ENCODE data around the gene DAND5. TPM values are rescaled to one million over a fixed set of nuclear protein-coding genes. Genes with fewer than 3 reads are reported as not detected.
"Not testable (repeated sequence)": the region's sequence is repeated elsewhere in the genome, so short reads cannot be mapped to it uniquely, and the experiment has no call there.

DAND5 gene
- total and polyA plus RNA-seq, 12 donors = 0.27 to 2.3 (median 0.92) TPM

GRCh38 chr19:12953799-12954611 lies 15.4 kb upstream of the DAND5 start:
- TF ChIP-seq POLR2A (IDR thresholded peaks at IDR 0.05) (no peak), CTCF (IDR thresholded peaks at IDR 0.05) (no peak)
- Histone ChIP-seq H3K27me3 (no peaks in the 10 kb centered on the region), H3K9me3 (replicated peaks in 1 of 3) (no peaks in the 10 kb centered on the region), H3K36me3 (replicated peaks in 1 of 2) (peaks cover 0 to 55% of the 10 kb centered on the region in 2 donors), H3K4me3 (no peak overlapping the region), H3K4me1 (replicated peaks in 1 of 2) (peaks cover 24 to 50% of the 10 kb centered on the region in 2 donors), H3K27ac (peak overlapping the region; percentile 18 to 89 (median 84))
- intact Hi-C loops (cut with DNase I) = no loop called here
- DNase-seq = peak in 1 of 7 donors; percentile 52
- 55 to 63% (median 59%) methylated on average over 9 to 12 of the region's 12 CpGs for WGBS, 4 donors

DNA sequence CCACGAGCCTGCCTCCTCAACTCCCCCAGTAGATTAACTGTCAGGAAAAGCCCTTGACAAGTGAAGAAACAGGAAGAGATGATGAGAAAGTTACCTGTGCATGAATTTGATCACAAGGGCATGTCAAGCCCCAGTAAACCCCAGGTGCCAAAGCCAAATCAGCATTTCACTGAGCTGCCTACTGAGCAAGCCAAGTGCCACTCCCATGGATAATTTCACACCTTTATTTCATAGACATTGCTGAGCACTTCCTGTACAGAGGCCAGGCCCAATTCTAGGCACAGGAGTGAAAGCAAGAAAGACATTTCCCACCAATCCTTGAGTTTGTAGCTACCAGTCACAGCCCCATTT lies 14.8 kb upstream of the DAND5 start:
- H3K27me3 ChIP-seq = no peaks in the 10 kb centered on the region
- peak overlapping the region in 3 of 5 donors; percentile 60 to 89 (median 89) for H3K27ac ChIP-seq
- no peak for DNase-seq
- H3K4me3 ChIP-seq = no peak overlapping the region
- 20 to 30% (median 21%) methylated on average over 1 of the region's 1 CpG for WGBS, 4 donors
- intact Hi-C loops (cut with DNase I) = no loop called here
- peaks cover 24 to 50% of the 10 kb centered on the region in 2 donors for H3K4me1 ChIP-seq (replicated peaks in 1 of 2)
- TF ChIP-seq CTCF (IDR thresholded peaks at IDR 0.05) (no peak), POLR2A (IDR thresholded peaks at IDR 0.05) (no peak)
- peaks cover 0 to 49% of the 10 kb centered on the region in 2 donors for H3K36me3 ChIP-seq (replicated peaks in 1 of 2)
- no peaks in the 10 kb centered on the region for H3K9me3 ChIP-seq (replicated peaks in 1 of 3)

GRCh38 chr19:12955575-12955974 lies 13.8 kb upstream of the DAND5 start:
- intact Hi-C loops (cut with DNase I); H3K27me3 ChIP-seq; H3K9me3 ChIP-seq (replicated peaks in 1 of 3): not testable (repeated sequence)
- H3K27ac ChIP-seq = peak overlapping the region in 1 of 5 donors; percentile 95
- peak in 1 of 7 donors; percentile 18 for DNase-seq
- H3K4me1 ChIP-seq (replicated peaks in 1 of 2) = peaks cover 24 to 50% of the 10 kb centered on the region in 2 donors
- 87 to 100% (median 90%) methylated on average over 1 to 9 of the region's 9 CpGs for WGBS, 4 donors
- peak overlapping the region in 1 of 4 donors; percentile 89 for H3K4me3 ChIP-seq
- H3K36me3 ChIP-seq (replicated peaks in 1 of 2) = peaks cover 0 to 39% of the 10 kb centered on the region in 2 donors

- H3K9me3 ChIP-seq (replicated peaks in 1 of 3) = no peaks in the 10 kb centered on the region
- no peak for TF ChIP-seq POLR2A (IDR thresholded peaks at IDR 0.05)
- TF ChIP-seq CTCF (IDR thresholded peaks at IDR 0.05) = no peak
- intact Hi-C loops (cut with DNase I) = no loop called here
- DNase-seq = peak in 2 of 7 donors; percentile 27 to 52
- peak overlapping the region in 4 of 5 donors; percentile 79 to 95 (median 86) for H3K27ac ChIP-seq
- no peaks in the 10 kb centered on the region for H3K27me3 ChIP-seq
- peaks cover 24 to 50% of the 10 kb centered on the region in 2 donors for H3K4me1 ChIP-seq (replicated peaks in 1 of 2)
- WGBS, 4 donors = 57 to 67% (median 60%) methylated on average over 10 to 12 of the region's 12 CpGs
- peaks cover 0 to 35% of the 10 kb centered on the region in 2 donors for H3K36me3 ChIP-seq (replicated peaks in 1 of 2)
- peak overlapping the region; percentile 88 to 97 (median 90) for H3K4me3 ChIP-seq
These were observed 13.4 kb upstream of the DAND5 start for GRCh38 chr19:12955996-12956395.
